ENCODE results near the gene ANKRD37. TPM values are rescaled to one million over a fixed set of nuclear protein-coding genes. Genes with fewer than 3 reads are reported as not detected.

ANKRD37 gene, protein sequence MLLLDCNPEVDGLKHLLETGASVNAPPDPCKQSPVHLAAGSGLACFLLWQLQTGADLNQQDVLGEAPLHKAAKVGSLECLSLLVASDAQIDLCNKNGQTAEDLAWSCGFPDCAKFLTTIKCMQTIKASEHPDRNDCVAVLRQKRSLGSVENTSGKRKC
- 5.1 TPM for total RNA-seq (2021; ENCODE audit: unreplicated experiment)
- polyA plus RNA-seq (2012; ENCODE audit: insufficient read length), result 10.9 TPM
- Bru-seq, nascent RNA, result percentile 50 among the genes with signal in this experiment
- percentile 50 among the genes with signal in this experiment for BruChase-seq, experiment 1, labeled RNA remaining after a 2-hour chase
- BruChase-seq, experiment 2, labeled RNA remaining after a 6-hour chase, result percentile 31 among the genes with signal in this experiment
- long read RNA-seq, partial matches to known transcripts, result 4 of 9 reads
- long read RNA-seq, other reads (novel, unspliced or antisense), result 4 of 9 reads

DNA sequence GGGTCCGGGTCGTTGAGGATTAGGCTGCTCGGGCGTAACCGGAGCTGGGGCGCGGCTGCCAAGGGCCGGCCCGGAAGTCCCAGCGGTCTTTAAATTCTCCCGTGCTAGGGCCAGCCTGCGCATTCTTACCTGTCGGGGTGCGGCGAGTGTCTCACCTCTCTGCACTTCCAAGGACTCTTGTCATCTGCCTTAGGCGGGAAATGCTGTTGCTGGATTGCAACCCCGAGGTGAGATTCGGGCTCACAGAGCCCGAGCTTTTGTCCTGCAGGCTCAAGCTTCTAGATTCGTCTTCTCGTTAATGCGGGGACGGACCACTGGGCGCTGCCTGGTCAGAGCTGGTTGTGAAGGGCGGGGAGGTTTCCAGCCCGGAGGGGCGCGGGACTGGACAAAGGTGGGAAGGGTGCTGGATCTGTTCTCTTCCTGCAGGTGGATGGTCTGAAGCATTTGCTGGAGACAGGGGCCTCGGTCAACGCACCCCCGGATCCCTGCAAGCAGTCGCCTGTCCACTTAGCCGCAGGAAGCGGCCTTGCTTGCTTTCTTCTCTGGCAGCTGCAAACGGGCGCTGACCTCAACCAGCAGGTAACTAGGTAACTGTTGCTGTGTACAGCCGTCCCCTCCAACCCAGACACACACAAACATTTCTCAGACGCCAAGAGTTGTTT, at the start of gene ANKRD37:
Gene ANKRD37, plus strand, starts transcription at position 118 of the 662 bp plus-strand sequence. Its CDS starts 83 bp downstream, at position 201.
- H3K4me1 ChIP-seq (ENCODE audit: control insufficient read depth, insufficient read depth, low read length), result no peaks in the 10 kb centered on the region
- peak within 1 kb of the TSS; percentile 68 to 78 for H3K4me3 ChIP-seq (ENCODE audit: low read depth in 2 of 2, low read length in 2 of 2)
- H3K9me3 ChIP-seq (ENCODE audit: control insufficient read depth, insufficient read depth, low read depth, low read length), result no peaks in the 10 kb centered on the region
- no TSS peak for BruUV-seq (replicated peaks)
- POLR2A ChIA-PET, result interaction anchor here (0.6 kb wide), 1 partner anchor 30 kb away, joined by 5 read pairs; no protein-coding TSS in a partner anchor
- H3K27ac ChIP-seq (ENCODE audit: low read length), result peak within 1 kb of the TSS; percentile 77
- in situ Hi-C loops (cut with HindIII; ENCODE audit: low pct_unique_long_range_greater_than_20kb, low sequenced_read_pairs) (no loop called here), intact Hi-C loops (cut with micrococcal nuclease; ENCODE audit: unreplicated experiment) (no loop called here)
- CTCF ChIA-PET, result interaction anchor here (1.7 kb wide), 1 partner anchor 201 kb away, joined by 3 read pairs; no protein-coding TSS in a partner anchor
- DNase-seq (ENCODE audit: low read depth, low spot score), result no peak
- no peak for TF ChIP-seq TCF7L2 (IDR thresholded peaks at IDR 0.05; ENCODE audit: low read depth, low read length)
- TF ChIP-seq POLR2AphosphoS5 (IDR thresholded peaks at IDR 0.05; ENCODE audit: low read depth, low read length), result no peak
- TF ChIP-seq, protein P1, sequence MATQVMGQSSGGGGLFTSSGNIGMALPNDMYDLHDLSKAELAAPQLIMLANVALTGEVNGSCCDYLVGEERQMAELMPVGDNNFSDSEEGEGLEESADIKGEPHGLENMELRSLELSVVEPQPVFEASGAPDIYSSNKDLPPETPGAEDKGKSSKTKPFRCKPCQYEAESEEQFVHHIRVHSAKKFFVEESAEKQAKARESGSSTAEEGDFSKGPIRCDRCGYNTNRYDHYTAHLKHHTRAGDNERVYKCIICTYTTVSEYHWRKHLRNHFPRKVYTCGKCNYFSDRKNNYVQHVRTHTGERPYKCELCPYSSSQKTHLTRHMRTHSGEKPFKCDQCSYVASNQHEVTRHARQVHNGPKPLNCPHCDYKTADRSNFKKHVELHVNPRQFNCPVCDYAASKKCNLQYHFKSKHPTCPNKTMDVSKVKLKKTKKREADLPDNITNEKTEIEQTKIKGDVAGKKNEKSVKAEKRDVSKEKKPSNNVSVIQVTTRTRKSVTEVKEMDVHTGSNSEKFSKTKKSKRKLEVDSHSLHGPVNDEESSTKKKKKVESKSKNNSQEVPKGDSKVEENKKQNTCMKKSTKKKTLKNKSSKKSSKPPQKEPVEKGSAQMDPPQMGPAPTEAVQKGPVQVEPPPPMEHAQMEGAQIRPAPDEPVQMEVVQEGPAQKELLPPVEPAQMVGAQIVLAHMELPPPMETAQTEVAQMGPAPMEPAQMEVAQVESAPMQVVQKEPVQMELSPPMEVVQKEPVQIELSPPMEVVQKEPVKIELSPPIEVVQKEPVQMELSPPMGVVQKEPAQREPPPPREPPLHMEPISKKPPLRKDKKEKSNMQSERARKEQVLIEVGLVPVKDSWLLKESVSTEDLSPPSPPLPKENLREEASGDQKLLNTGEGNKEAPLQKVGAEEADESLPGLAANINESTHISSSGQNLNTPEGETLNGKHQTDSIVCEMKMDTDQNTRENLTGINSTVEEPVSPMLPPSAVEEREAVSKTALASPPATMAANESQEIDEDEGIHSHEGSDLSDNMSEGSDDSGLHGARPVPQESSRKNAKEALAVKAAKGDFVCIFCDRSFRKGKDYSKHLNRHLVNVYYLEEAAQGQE (IDR thresholded peaks at IDR 0.05; ENCODE audit: insufficient read depth in 1 of 2, low read depth in 2 of 2, low read length in 1 of 2), result no peak
- TF ChIP-seq SIN3A (IDR thresholded peaks at IDR 0.05; ENCODE audit: borderline replicate concordance, insufficient read depth, low read depth, low read length), result no peak; the same call in 1 of the 2 replicates
- TF ChIP-seq, protein P2, sequence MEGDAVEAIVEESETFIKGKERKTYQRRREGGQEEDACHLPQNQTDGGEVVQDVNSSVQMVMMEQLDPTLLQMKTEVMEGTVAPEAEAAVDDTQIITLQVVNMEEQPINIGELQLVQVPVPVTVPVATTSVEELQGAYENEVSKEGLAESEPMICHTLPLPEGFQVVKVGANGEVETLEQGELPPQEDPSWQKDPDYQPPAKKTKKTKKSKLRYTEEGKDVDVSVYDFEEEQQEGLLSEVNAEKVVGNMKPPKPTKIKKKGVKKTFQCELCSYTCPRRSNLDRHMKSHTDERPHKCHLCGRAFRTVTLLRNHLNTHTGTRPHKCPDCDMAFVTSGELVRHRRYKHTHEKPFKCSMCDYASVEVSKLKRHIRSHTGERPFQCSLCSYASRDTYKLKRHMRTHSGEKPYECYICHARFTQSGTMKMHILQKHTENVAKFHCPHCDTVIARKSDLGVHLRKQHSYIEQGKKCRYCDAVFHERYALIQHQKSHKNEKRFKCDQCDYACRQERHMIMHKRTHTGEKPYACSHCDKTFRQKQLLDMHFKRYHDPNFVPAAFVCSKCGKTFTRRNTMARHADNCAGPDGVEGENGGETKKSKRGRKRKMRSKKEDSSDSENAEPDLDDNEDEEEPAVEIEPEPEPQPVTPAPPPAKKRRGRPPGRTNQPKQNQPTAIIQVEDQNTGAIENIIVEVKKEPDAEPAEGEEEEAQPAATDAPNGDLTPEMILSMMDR (IDR thresholded peaks at IDR 0.05), result no peak
- H3K27me3 ChIP-seq (ENCODE audit: control insufficient read depth, insufficient read depth, low read length), result no peaks in the 10 kb centered on the region
- no peaks in the 10 kb centered on the region; the same call in 1 of the 2 replicates for H3K36me3 ChIP-seq (ENCODE audit: control insufficient read depth, insufficient read depth, low read length)
- peak; percentile 31 for ATAC-seq

DNA sequence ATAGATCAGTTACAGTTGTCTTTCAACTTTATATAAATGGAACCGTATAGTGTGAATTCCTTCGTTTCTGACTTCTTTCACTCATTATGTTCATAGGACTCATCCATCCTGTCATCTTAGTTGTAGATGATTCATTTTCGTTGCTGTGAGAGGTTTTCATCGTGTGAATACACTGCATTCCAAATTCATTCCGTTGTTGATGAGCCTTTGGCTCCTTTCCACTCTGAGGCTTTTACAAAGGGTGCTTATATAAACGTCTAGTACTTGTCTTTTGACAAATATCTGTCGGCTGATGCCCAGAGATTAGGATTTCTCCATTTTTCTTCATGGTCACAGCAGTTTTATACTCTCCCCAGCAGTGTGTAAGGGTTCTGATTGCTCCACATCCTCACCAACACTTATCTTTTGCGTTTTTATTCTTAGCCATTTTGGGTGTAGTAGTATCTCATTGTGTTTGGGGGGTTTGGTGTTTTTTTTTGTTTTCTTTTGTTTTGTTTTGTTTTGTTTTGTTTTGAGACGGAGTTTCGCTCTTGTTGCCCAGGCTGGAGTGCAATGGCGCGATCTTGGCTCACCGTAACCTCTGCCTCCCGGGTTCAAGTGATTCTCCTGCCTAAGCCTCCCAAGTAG, 49.6 kb upstream of the ANKRD37 start:
- Histone ChIP-seq H3K36me3 (ENCODE audit: control insufficient read depth, insufficient read depth, low read length) (no peaks in the 10 kb centered on the region; the same call in 1 of the 2 replicates), H3K9me3 (ENCODE audit: control insufficient read depth, insufficient read depth, low read depth, low read length) (no peaks in the 10 kb centered on the region), H3K27me3 (ENCODE audit: control insufficient read depth, insufficient read depth, low read length) (no peaks in the 10 kb centered on the region), H3K4me3 (ENCODE audit: low read depth in 2 of 2, low read length in 2 of 2) (no peak overlapping the region), H3K4me1 (ENCODE audit: control insufficient read depth, insufficient read depth, low read length) (no peaks in the 10 kb centered on the region), H3K27ac (ENCODE audit: low read length) (no peak overlapping the region)
- TF ChIP-seq, protein P1 (IDR thresholded peaks at IDR 0.05; ENCODE audit: insufficient read depth in 1 of 2, low read depth in 2 of 2, low read length in 1 of 2), result no peak
- TF ChIP-seq TCF7L2 (IDR thresholded peaks at IDR 0.05; ENCODE audit: low read depth, low read length) (no peak), SIN3A (IDR thresholded peaks at IDR 0.05; ENCODE audit: borderline replicate concordance, insufficient read depth, low read depth, low read length) (no peak), POLR2AphosphoS5 (IDR thresholded peaks at IDR 0.05; ENCODE audit: low read depth, low read length) (no peak)
- TF ChIP-seq, protein P2 (IDR thresholded peaks at IDR 0.05), result no peak
- intact Hi-C loops (cut with micrococcal nuclease; ENCODE audit: unreplicated experiment), result no loop called here
- in situ Hi-C loops (cut with HindIII; ENCODE audit: low pct_unique_long_range_greater_than_20kb, low sequenced_read_pairs), result no loop called here
- BruUV-seq (replicated peaks), result no TSS peak
- POLR2A ChIA-PET, result no interaction called here
- ATAC-seq, result no peak
- CTCF ChIA-PET, result no interaction called here
- DNase-seq (ENCODE audit: low read depth, low spot score), result no peak

Data from Panc1 (cell line).